Trophoblast cell (in vitro differentiated cells and primary cell): ENCODE results near the gene ZNF784.

Experiments used
- DNase-seq, 2 donors: peaks; one replicate each; pipeline ENCODE4 v3.0.0-alpha.2; 2016
- H2AFZ ChIP-seq: 2 replicates; pipeline ENCODE4 v1.6.1; 2013; ENCODE audit warnings: low read length, moderate library complexity, mild to moderate bottlenecking; ENCODE audit not compliant: insufficient read depth, poor library complexity
- H2AK5ac ChIP-seq: 2 replicates; pipeline ENCODE4 v1.6.1; 2013; ENCODE audit warnings: mild to moderate bottlenecking, low read length
- H2BK120ac ChIP-seq: 2 replicates; pipeline ENCODE4 v1.6.1; 2013; ENCODE audit warnings: low read length, mild to moderate bottlenecking, moderate library complexity; ENCODE audit not compliant: insufficient read depth, poor library complexity
- H2BK12ac ChIP-seq: 2 replicates; pipeline ENCODE4 v1.6.1; 2013; ENCODE audit warnings: mild to moderate bottlenecking, low read length, moderate library complexity
- H2BK5ac ChIP-seq: 2 replicates; pipeline ENCODE4 v1.6.1; 2013; ENCODE audit warnings: low read length, low read depth, moderate library complexity, mild to moderate bottlenecking; ENCODE audit not compliant: poor library complexity
- H3K14ac ChIP-seq: 2 replicates; pipeline ENCODE4 v1.6.1; 2013; ENCODE audit warnings: mild to moderate bottlenecking, low read length
- H3K18ac ChIP-seq: 2 replicates; pipeline ENCODE4 v1.6.1; 2013; ENCODE audit warnings: mild to moderate bottlenecking, low read length
- H3K23ac ChIP-seq: 2 replicates; pipeline ENCODE4 v1.6.1; 2013; ENCODE audit warnings: low read length
- H3K27ac ChIP-seq: 2 replicates; pipeline ENCODE4 v1.5.1; 2013; ENCODE audit warnings: low read depth, mild to moderate bottlenecking, inconsistent platforms, low read length, moderate library complexity
- H3K27me3 ChIP-seq: 2 replicates; pipeline ENCODE4 v1.6.1; 2013; ENCODE audit warnings: inconsistent platforms, mild to moderate bottlenecking, low read length, moderate library complexity; ENCODE audit not compliant: insufficient read depth
- H3K36me3 ChIP-seq, 2 experiments: 1 replicate in 1 of 2; 2 replicates in 1 of 2; pipeline ENCODE4 v1.6.1; 2013; ENCODE audit warnings: low read length in 2 of 2, mild to moderate bottlenecking in 2 of 2, moderate library complexity in 1 of 2; ENCODE audit not compliant: insufficient read depth in 2 of 2, control insufficient read depth in 1 of 2
- H3K4ac ChIP-seq: 2 replicates; pipeline ENCODE4 v1.6.1; 2013; ENCODE audit warnings: low read depth, mild to moderate bottlenecking, low read length, moderate library complexity
- H3K4me1 ChIP-seq, 2 experiments: 1 replicate in 1 of 2; 2 replicates in 1 of 2; pipeline ENCODE4 v1.6.1; 2013; ENCODE audit warnings: low read length in 2 of 2, mild to moderate bottlenecking in 2 of 2, moderate library complexity in 1 of 2; ENCODE audit not compliant: insufficient read depth in 2 of 2, control insufficient read depth in 1 of 2
- H3K4me2 ChIP-seq: 2 replicates; pipeline ENCODE4 v1.6.1; 2013; ENCODE audit warnings: inconsistent platforms, mild to moderate bottlenecking, low read length, moderate library complexity
- H3K4me3 ChIP-seq: 2 replicates; pipeline ENCODE4 v1.5.1; 2013; ENCODE audit warnings: mild to moderate bottlenecking, low read depth, low read length, inconsistent platforms
- H3K79me1 ChIP-seq: one replicate; pipeline ENCODE4 v1.6.1; 2013; ENCODE audit warnings: low read length
- H3K79me2 ChIP-seq: 2 replicates; pipeline ENCODE4 v1.6.1; 2013; ENCODE audit warnings: low read length, mild to moderate bottlenecking; ENCODE audit not compliant: control insufficient read depth, insufficient read depth, poor library complexity
- H3K9ac ChIP-seq: 2 replicates; pipeline ENCODE4 v1.6.1; 2013; ENCODE audit warnings: mild to moderate bottlenecking, low read length
- H3K9me3 ChIP-seq: 2 replicates; pipeline ENCODE4 v1.6.1; 2013; ENCODE audit warnings: low read depth, mild to moderate bottlenecking, control low read depth, inconsistent platforms, low read length; ENCODE audit not compliant: insufficient read depth
- H4K12ac ChIP-seq: 2 replicates; pipeline ENCODE4 v1.6.1; 2013; ENCODE audit warnings: low read depth, mild to moderate bottlenecking, low read length, moderate library complexity
- H4K8ac ChIP-seq: 2 replicates; pipeline ENCODE4 v1.6.1; 2013; ENCODE audit warnings: low read depth, mild to moderate bottlenecking, low read length, moderate library complexity
- H4K91ac ChIP-seq: one replicate; pipeline ENCODE4 v1.6.1; 2013; ENCODE audit warnings: low read depth, mild to moderate bottlenecking, low read length, moderate library complexity
- WGBS: extraction: QIAGEN DNeasy Blood & Tissue Kit; methylation state at CpG from one replicate; pipeline ENCODE4 v1.1.7; 2013; ENCODE audit warnings: missing lambda C conversion rate; ENCODE audit not compliant: insufficient read length, insufficient coverage; ENCODE audit errors: extremely low coverage; 5-methylcytosine and 5-hydroxymethylcytosine counted together

ZNF784 gene

DNA sequence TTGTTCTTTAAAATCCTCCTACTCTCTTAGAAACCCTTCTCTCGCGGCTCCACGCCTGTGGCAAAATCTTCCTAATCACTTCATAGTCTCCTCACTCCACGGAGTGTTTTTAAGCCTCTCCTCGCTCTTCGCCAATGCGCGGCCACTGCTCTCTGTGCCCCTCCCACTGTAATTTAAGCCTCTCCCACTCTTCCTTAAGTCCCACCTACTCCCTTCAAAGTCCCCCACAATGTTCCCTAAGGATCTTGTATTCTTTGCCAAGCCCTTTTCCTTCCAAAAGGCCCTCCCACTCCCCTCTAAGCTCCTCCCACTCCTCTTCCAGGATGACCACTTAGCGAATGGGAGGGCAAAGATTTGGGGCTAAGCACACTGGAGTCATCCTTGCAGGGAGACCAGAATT, 26.3 kb downstream of the ZNF784 start:
- no peak for DNase-seq
- peaks cover 23 to 35% of the 10 kb centered on the region in 2 experiments for H3K36me3 ChIP-seq
- no CpG with 5 or more reads among the region's 9 CpGs for WGBS

GRCh38 chr19:55597501-55597921, 26.9 kb downstream of the ZNF784 start:
- no peak overlapping the region for H3K4me2 ChIP-seq
- no peak overlapping the region for H4K8ac ChIP-seq
- no peak overlapping the region for H3K27ac ChIP-seq
- H3K9ac ChIP-seq = no peak overlapping the region
- H2BK5ac ChIP-seq = no peak overlapping the region
- peaks cover 6% of the 10 kb centered on the region for H3K79me2 ChIP-seq
- H4K12ac ChIP-seq = no peak overlapping the region
- peaks cover 17% of the 10 kb centered on the region for H3K79me1 ChIP-seq
- H3K36me3 ChIP-seq = peaks cover 28 to 41% of the 10 kb centered on the region in 2 experiments
- peaks cover 3% of the 10 kb centered on the region for H3K9me3 ChIP-seq
- H2AK5ac ChIP-seq = no peak overlapping the region
- H3K23ac ChIP-seq = no peak overlapping the region
- DNase-seq = no peak
- no peak overlapping the region for H3K4ac ChIP-seq
- H2AFZ ChIP-seq = no peak overlapping the region
- no peak overlapping the region for H3K18ac ChIP-seq
- WGBS = no CpG with 5 or more reads among the region's 30 CpGs
- H3K4me1 ChIP-seq = peaks cover 6 to 9% of the 10 kb centered on the region in 2 experiments
- H3K4me3 ChIP-seq = no peak overlapping the region
- no peak overlapping the region for H2BK12ac ChIP-seq
- no peaks in the 10 kb centered on the region for H3K27me3 ChIP-seq
- H2BK120ac ChIP-seq = no peak overlapping the region
- no peak overlapping the region for H4K91ac ChIP-seq
- H3K14ac ChIP-seq = no peak overlapping the region

More for the DNA sequence above, 26.3 kb downstream of the ZNF784 start:
- peak overlapping the region; percentile 1 for H2BK12ac ChIP-seq
- H3K4me1 ChIP-seq = peaks cover 6 to 9% of the 10 kb centered on the region in 2 experiments
- H3K14ac ChIP-seq = no peak overlapping the region
- no peak overlapping the region for H3K18ac ChIP-seq
- peaks cover 3% of the 10 kb centered on the region for H3K9me3 ChIP-seq
- H4K91ac ChIP-seq = no peak overlapping the region
- H3K4me3 ChIP-seq = no peak overlapping the region
- no peaks in the 10 kb centered on the region for H3K27me3 ChIP-seq
- H4K12ac ChIP-seq = no peak overlapping the region
- H3K79me1 ChIP-seq = peaks cover 17% of the 10 kb centered on the region
- peaks cover 6% of the 10 kb centered on the region for H3K79me2 ChIP-seq
- H3K4me2 ChIP-seq = no peak overlapping the region
- no peak overlapping the region for H2AK5ac ChIP-seq
- no peak overlapping the region for H4K8ac ChIP-seq
- no peak overlapping the region for H3K23ac ChIP-seq
- H2BK120ac ChIP-seq = no peak overlapping the region
- H3K9ac ChIP-seq = no peak overlapping the region
- H3K4ac ChIP-seq = no peak overlapping the region
- H2AFZ ChIP-seq = no peak overlapping the region
- no peak overlapping the region for H3K27ac ChIP-seq
- H2BK5ac ChIP-seq = no peak overlapping the region

DNA sequence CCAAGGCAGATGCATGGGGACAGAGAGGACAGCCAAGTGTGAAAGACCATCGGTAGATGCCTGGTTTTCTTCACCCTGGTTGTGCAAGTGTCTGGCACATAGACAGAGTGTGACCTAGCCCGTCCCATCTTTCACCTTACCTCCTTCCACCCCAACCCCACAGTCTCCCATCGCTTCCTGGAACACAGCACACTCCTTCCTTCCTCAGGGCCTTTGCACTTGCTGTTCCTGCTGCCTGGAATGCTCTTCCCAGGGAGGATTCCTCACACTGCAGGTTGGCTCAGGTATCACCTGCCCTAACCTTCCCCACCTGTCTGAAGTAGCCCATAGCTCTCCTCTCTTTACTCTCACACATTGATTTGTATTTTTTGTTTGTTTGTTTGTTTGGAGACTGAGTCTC, 28.1 kb downstream of the ZNF784 start:
- peaks cover 6% of the 10 kb centered on the region for H3K79me2 ChIP-seq
- no peak overlapping the region for H2AFZ ChIP-seq
- no peak overlapping the region for H3K4me3 ChIP-seq
- no peak overlapping the region for H3K14ac ChIP-seq
- H3K27ac ChIP-seq = no peak overlapping the region
- no CpG with 5 or more reads among the region's 3 CpGs for WGBS
- H3K4ac ChIP-seq = no peak overlapping the region
- H2BK12ac ChIP-seq = no peak overlapping the region
- no peak overlapping the region for H3K4me2 ChIP-seq
- no peak overlapping the region for H4K8ac ChIP-seq
- H3K23ac ChIP-seq = no peak overlapping the region
- no peaks in the 10 kb centered on the region for H3K27me3 ChIP-seq
- H3K9ac ChIP-seq = no peak overlapping the region
- H4K12ac ChIP-seq = no peak overlapping the region
- H2BK120ac ChIP-seq = no peak overlapping the region
- H4K91ac ChIP-seq = no peak overlapping the region
- H3K18ac ChIP-seq = no peak overlapping the region
- H2BK5ac ChIP-seq = no peak overlapping the region
- H3K4me1 ChIP-seq = peaks cover 6% of the 10 kb centered on the region in 2 experiments
- no peak for DNase-seq
- no peak overlapping the region for H2AK5ac ChIP-seq
- H3K9me3 ChIP-seq = peaks cover 3% of the 10 kb centered on the region
- peaks cover 35 to 49% of the 10 kb centered on the region in 2 experiments for H3K36me3 ChIP-seq
- peaks cover 17% of the 10 kb centered on the region for H3K79me1 ChIP-seq

GRCh38 chr19:55594996-55595545, 29.3 kb downstream of the ZNF784 start:
- Histone ChIP-seq H2AFZ (no peak overlapping the region), H3K14ac (no peak overlapping the region), H3K4me2 (no peak overlapping the region), H3K4ac (no peak overlapping the region), H2BK120ac (no peak overlapping the region), H2BK12ac (no peak overlapping the region), H3K79me1 (peaks cover 11% of the 10 kb centered on the region), H3K9me3 (peaks cover 3% of the 10 kb centered on the region), H4K8ac (no peak overlapping the region), H3K27me3 (no peaks in the 10 kb centered on the region), H4K12ac (no peak overlapping the region), H2BK5ac (no peak overlapping the region), H3K27ac (no peak overlapping the region), H3K18ac (no peak overlapping the region), H3K79me2 (peaks cover 6% of the 10 kb centered on the region), H4K91ac (no peak overlapping the region), H3K4me3 (no peak overlapping the region), H3K23ac (no peak overlapping the region), H3K4me1 (no peaks in the 10 kb centered on the region), H3K36me3 (peaks cover 35 to 49% of the 10 kb centered on the region in 2 experiments), H3K9ac (no peak overlapping the region), H2AK5ac (no peak overlapping the region)
- no CpG with 5 or more reads among the region's 4 CpGs for WGBS
- peak in 1 of 2 donors; percentile 31 for DNase-seq
